Stimulated activated CD4-positive, alpha-beta T cell treated with anti-CD3 and anti-CD28 coated beads, Interleukin-12 subunit alpha, Interleukin-12 subunit beta, amount 100 ng/mL, for 24 hours (primary cell): ENCODE measurements around the gene TBX3.
"Not testable (repeated sequence)": the region's sequence is repeated elsewhere in the genome, so short reads cannot be mapped to it uniquely, and the experiment has no call there.

Source experiments
- DNase-seq, 2 experiments: peaks; one replicate each; pipeline ENCODE4 v3.0.0-alpha.2; 2020; ENCODE audit warnings: low read depth in 2 of 2

Gene TBX3

GRCh38 chr12:114684098-114684869 lies at the start of gene TBX3:
TSS of gene TBX3 (minus strand) at chr12:114684175. CDS start at chr12:114683200, 975 bp downstream.
- DNase-seq = peak; percentile 23 to 51

- DNase-seq = no peak
Measured at GRCh38 chr12:114732426-114733030, 48.6 kb upstream of the TBX3 start.

GRCh38 chr12:114729731-114730130 lies 45.8 kb upstream of the TBX3 start:
- no peak for DNase-seq

- no peak for DNase-seq
Measured at GRCh38 chr12:114726092-114726710, 42.2 kb upstream of the TBX3 start.

GRCh38 chr12:114722176-114722575 lies 38.2 kb upstream of the TBX3 start:
- not testable (repeated sequence) for DNase-seq

- no peak for DNase-seq
Measured at GRCh38 chr12:114721266-114721665, 37.3 kb upstream of the TBX3 start.

- DNase-seq = no peak
Measured at GRCh38 chr12:114713466-114714215, 29.7 kb upstream of the TBX3 start.

GRCh38 chr12:114711689-114712152 lies 27.7 kb upstream of the TBX3 start:
- DNase-seq = no peak

- DNase-seq = no peak
Measured at GRCh38 chr12:114710151-114710550, 26.2 kb upstream of the TBX3 start.

GRCh38 chr12:114709112-114709511 lies 25.1 kb upstream of the TBX3 start:
- no peak for DNase-seq

- DNase-seq = not testable (repeated sequence)
Measured at GRCh38 chr12:114708598-114708997, 24.6 kb upstream of the TBX3 start.

- DNase-seq = no peak
Measured at GRCh38 chr12:114704096-114704495, 20.1 kb upstream of the TBX3 start.

GRCh38 chr12:114703060-114703493 lies 19.1 kb upstream of the TBX3 start:
- DNase-seq = no peak

- DNase-seq = no peak
Measured at GRCh38 chr12:114702462-114702861, 18.5 kb upstream of the TBX3 start.

- no peak for DNase-seq
Measured at GRCh38 chr12:114701553-114701952, 17.6 kb upstream of the TBX3 start.

GRCh38 chr12:114701104-114701414 lies 17.1 kb upstream of the TBX3 start:
- DNase-seq = no peak

- no peak for DNase-seq
Measured at GRCh38 chr12:114700392-114701103, 16.6 kb upstream of the TBX3 start.

- no peak for DNase-seq
Measured at GRCh38 chr12:114698566-114699163, 14.7 kb upstream of the TBX3 start.

GRCh38 chr12:114697741-114698565 lies 14.0 kb upstream of the TBX3 start:
- DNase-seq = no peak

- no peak for DNase-seq
Measured at GRCh38 chr12:114697243-114697716, 13.3 kb upstream of the TBX3 start.
